GM20000 (cell line): ENCODE measurements around the gene KMT5C.

Source experiments
- DNase-seq: peaks from one replicate; pipeline ENCODE4 v3.0.0; 2012; ENCODE audit warnings: low spot score
- CTCF ChIP-seq: IDR thresholded peaks from 2 replicates; pipeline ENCODE4 v1.5.1; 2012; ENCODE audit warnings: mild to moderate bottlenecking, control low read depth; ENCODE audit errors: extremely low read depth, missing control alignments

The KMT5C gene

GRCh38 chr19:55392820-55393761 is 53.4 kb downstream of the KMT5C start:
- no peak for TF ChIP-seq CTCF
- no peak for DNase-seq
